K562 (cell line): ENCODE measurements around the gene ZBTB42. TPM values are rescaled to one million over a fixed set of nuclear protein-coding genes. Genes with fewer than 3 reads are reported as not detected.
A peak's percentile ranks its signal among the peaks of the same experiment; 100 is the strongest.

ENCODE experiments used
- ATAC-seq: fragments of 200-7000 bp; cut with Tn5 transposase; 3 replicates; pipeline ENCODE4 v1.9.1; 2020; ENCODE audit warnings: moderate library complexity
- BruUV-seq: library from RNA; stranded (reverse); fragments of 400-500 nt; replicated peaks from 2 replicates; lab custom pipeline; 2021; lab: Mats Ljungman, UMichigan
- CTCF ChIA-PET: fragments of 300-600 bp; formaldehyde crosslinking; extraction: SDS; loops from one replicate; lab custom pipeline; 2021; ENCODE audit warnings: low intra/inter-chr PET ratio; lab: Yijun Ruan, JAX
- POLR2A ChIA-PET: fragments of 300-600, 350-650 bp; sonication (Branson Sonifier 250); formaldehyde crosslinking; extraction: SDS; loops from one replicate; lab custom pipeline; 2021; ENCODE audit warnings: antibody characterized with exemption, inconsistent platforms; lab: Yijun Ruan, JAX
- DNase-seq, 4 experiments: peaks; one replicate each; pipeline versions ENCODE4 v3.0.0 to v3.0.0-alpha.2; 2011 to 2018; ENCODE audit warnings: low spot score in 3 of 4, mixed read lengths in 3 of 4; ENCODE audit errors: extremely low read depth in 1 of 4
- FAIRE-seq: peaks from 2 replicates; lab custom pipeline; 2011; peaks lifted over from hg19 to GRCh38; lab: Jason Lieb, UNC
- H2AFZ ChIP-seq: 2 replicates; pipeline ENCODE4 v1.6.0; 2011; ENCODE audit warnings: low read depth, low read length, control low read depth, inconsistent platforms
- H3K27ac ChIP-seq: fragments of 200-600 bp; 3 replicates; pipeline ENCODE4 v1.8.0; 2011; ENCODE audit warnings: low read depth, mild to moderate bottlenecking, control low read depth, inconsistent platforms, low read length, moderate library complexity, mixed read lengths; ENCODE audit errors: extremely low read depth
- H3K27me3 ChIP-seq, 2 experiments: fragments of 300-600 bp in 1 of 2; 2 replicates in 1 of 2; 3 replicates in 1 of 2; pipeline versions ENCODE4 v1.6.0 to v1.8.0; 2011; ENCODE audit warnings: inconsistent platforms in 2 of 2, low read length in 2 of 2, mild to moderate bottlenecking in 1 of 2, mixed read lengths in 1 of 2, moderate library complexity in 1 of 2; ENCODE audit not compliant: control insufficient read depth in 2 of 2, insufficient read depth in 2 of 2
- H3K36me3 ChIP-seq: fragments of 300-600 bp; 3 replicates; pipeline ENCODE4 v1.8.0; 2011; ENCODE audit warnings: mild to moderate bottlenecking, low read length, inconsistent platforms; ENCODE audit not compliant: control insufficient read depth, insufficient read depth
- H3K4me1 ChIP-seq, 2 experiments: fragments of 200-600 bp in 1 of 2; replicated peaks in 1 of 2; 2 replicates in 1 of 2; 3 replicates in 1 of 2; pipeline versions ENCODE4 v1.5.1 to v1.8.0; 2011; ENCODE audit warnings: inconsistent platforms in 2 of 2, low read length in 2 of 2, mild to moderate bottlenecking in 1 of 2, mixed read lengths in 1 of 2, moderate library complexity in 1 of 2; ENCODE audit not compliant: control insufficient read depth in 2 of 2, insufficient read depth in 2 of 2
- H3K4me2 ChIP-seq: 2 replicates; pipeline ENCODE4 v1.6.1; 2011; ENCODE audit warnings: low read length, control low read depth, inconsistent platforms, mixed read lengths; ENCODE audit not compliant: insufficient read depth
- H3K4me3 ChIP-seq: fragments of 200-600 bp; sonication (generic), shearing (Covaris generic); 2 replicates; pipeline ENCODE4 v1.5.1; 2016; ENCODE audit warnings: control low read depth, inconsistent platforms
- H3K79me2 ChIP-seq: fragments of 200-600 bp; 3 replicates; pipeline ENCODE4 v1.8.0; 2011; ENCODE audit warnings: low read length, inconsistent platforms; ENCODE audit not compliant: control insufficient read depth, insufficient read depth
- H3K9ac ChIP-seq, 2 experiments: 2 replicates each; pipeline versions ENCODE4 v1.6.0 to v1.6.1; 2011; ENCODE audit warnings: low read depth in 2 of 2, low read length in 2 of 2, control low read depth in 1 of 2, inconsistent platforms in 1 of 2, mild to moderate bottlenecking in 1 of 2, mixed read lengths in 1 of 2; ENCODE audit not compliant: insufficient read depth in 1 of 2
- H3K9me1 ChIP-seq: one replicate; pipeline ENCODE4 v1.6.0; 2011; ENCODE audit warnings: inconsistent platforms, mild to moderate bottlenecking, low read length, moderate library complexity; ENCODE audit not compliant: control insufficient read depth, insufficient read depth
- H3K9me3 ChIP-seq: replicated peaks from 2 replicates; pipeline ENCODE4 v1.5.1; 2011; ENCODE audit warnings: low read depth, low read length, inconsistent platforms; ENCODE audit not compliant: control insufficient read depth, insufficient read depth
- H4K20me1 ChIP-seq: replicated peaks from 2 replicates; pipeline ENCODE4 v1.6.1; 2011; ENCODE audit warnings: low read length, inconsistent platforms, mixed read lengths; ENCODE audit not compliant: control insufficient read depth, insufficient read depth
- EGR1 ChIP-seq: fragments of 450-650 bp; conservative IDR thresholded peaks from 2 replicates; pipeline ENCODE4 v1.6.1; 2017; ENCODE audit warnings: mild to moderate bottlenecking
- ELF2 ChIP-seq: fragments of 250-450 bp; sonication (Bioruptor Pico); IDR thresholded peaks from 2 replicates; pipeline ENCODE4 v1.5.0; 2021; ENCODE audit warnings: mild to moderate bottlenecking
- HDAC2 ChIP-seq: fragments of 450-650 bp; IDR thresholded peaks from 2 replicates; pipeline ENCODE4 v1.6.1; 2016; ENCODE audit warnings: mild to moderate bottlenecking
- KDM1A ChIP-seq, 2 experiments: fragments of 450-650 bp; IDR thresholded peaks; 2 replicates each; pipeline ENCODE4 v1.6.1; 2016; ENCODE audit warnings: mild to moderate bottlenecking in 2 of 2
- PHF20 ChIP-seq: fragments of 450-650 bp; IDR thresholded peaks from 2 replicates; pipeline ENCODE4 v1.6.1; 2018; ENCODE audit not compliant: partially characterized antibody
- POLR2G ChIP-seq: fragments of 200-400 bp; formaldehyde crosslinking; IDR thresholded peaks from 2 replicates; pipeline ENCODE4 v1.6.1; 2017; ENCODE audit warnings: low read depth, mild to moderate bottlenecking, antibody characterized with exemption, low read length, moderate library complexity
- RBFOX2 ChIP-seq: fragments of 200-400 bp; formaldehyde crosslinking; IDR thresholded peaks from 2 replicates; pipeline ENCODE4 v1.6.1; 2017; ENCODE audit warnings: low read depth, mild to moderate bottlenecking, low read length, moderate library complexity
- SRSF3 ChIP-seq: fragments of 200-400 bp; formaldehyde crosslinking; IDR thresholded peaks from 2 replicates; pipeline ENCODE4 v1.6.1; 2016; ENCODE audit warnings: mild to moderate bottlenecking, low read length, moderate library complexity; ENCODE audit not compliant: insufficient read depth
- ZFP1 ChIP-seq: fragments of 450-650 bp; formaldehyde crosslinking; IDR thresholded peaks from 2 replicates; pipeline ENCODE4 v1.4.0; 2020; ENCODE audit warnings: mild to moderate bottlenecking, mixed read lengths
- WGBS: fragments of 100-300 bp; shearing (Covaris generic); methylation state at CpG from one replicate; pipeline ENCODE4 v1.1.6; 2016; ENCODE audit warnings: low coverage, mixed read lengths; ENCODE audit not compliant: insufficient coverage; ENCODE audit errors: missing lambda C conversion rate; 5-methylcytosine and 5-hydroxymethylcytosine counted together
- in situ Hi-C: fragments of 300-500 bp; cut with MboI; formaldehyde crosslinking; loops from 4 replicates; pipeline ENCODE4 v1.15.0; 2018; ENCODE audit warnings: inconsistent platforms, mixed read lengths
- intact Hi-C: fragments of 100-400 bp; cut with micrococcal nuclease; formaldehyde crosslinking; loops from 2 replicates; pipeline ENCODE4 v1.14.2; 2022
- polyA plus RNA-seq, 8 experiments: library from polyadenylated mRNA; depleted of rRNA in 4 of 8; stranded (reverse) in 5 of 8; unstranded in 3 of 8; fragments of >200 nt; fragmentation: Nextera tagmentation in 2 of 8; fragmentation: Illumina TruSeq in 1 of 8; extraction: Ambion mirVana in 2 of 8; extraction: Trizol in 1 of 8; gene quantifications; 2 replicates each; pipeline versions ENCODE4 v1.2.1 to v1.2.3, GENCODE V29; 2011 to 2014; ENCODE audit warnings: inconsistent platforms in 1 of 8, missing spikeins in 1 of 8
- total RNA-seq, 7 experiments: library from RNA; depleted of rRNA in 6 of 7; stranded (reverse); fragments of >200 nt in 6 of 7; fragmentation: Illumina TruSeq in 2 of 7; extraction: Trizol in 2 of 7; gene quantifications; 2 replicates each; pipeline versions ENCODE4 v1.2.1 to v1.2.3, GENCODE V29; 2011 to 2021; ENCODE audit warnings: low replicate concordance in 1 of 7

The ZBTB42 gene
- total and polyA plus RNA-seq, 9 of the 15 experiments (the other 6 are each of a cell fraction or from before 2014, with no cell fraction given): 0.03 to 8.5 (median 2.4) TPM

GRCh38 chr14:104788161-104788818 is 12.6 kb upstream of the ZBTB42 start:
- ATAC-seq (no peak), DNase-seq (no peak)
- intact Hi-C loops: no loop called here
- Histone ChIP-seq H4K20me1 (peaks cover 6% of the 10 kb centered on the region; the same call in 1 of the 2 replicates), H3K4me2 (no peak overlapping the region)
- TF ChIP-seq RBFOX2: peak; percentile 23; the same call in 1 of the 2 replicates
- no peak for TF ChIP-seq PHF20
- TF ChIP-seq, all 486 proteins: peak for 1
- Histone ChIP-seq H2AFZ (no peak overlapping the region), H3K9ac (peak overlapping the region in 1 of 2 experiments; percentile 52; a peak in 2 of 4 replicates), H3K4me1 (peaks cover under 1 to 59% of the 10 kb centered on the region in 2 experiments; a peak in 2 of 5 replicates), H3K36me3 (peaks cover 62% of the 10 kb centered on the region; the same call in 1 of the 3 replicates), H3K27ac (no peak overlapping the region), H3K79me2 (peaks cover 33% of the 10 kb centered on the region), H3K9me3 (no peaks in the 10 kb centered on the region), H3K27me3 (no peaks in the 10 kb centered on the region), H3K4me3 (no peak overlapping the region), H3K9me1 (no peaks in the 10 kb centered on the region)
- 92% methylated on average over 7 of the region's 14 CpGs for WGBS
- POLR2A ChIA-PET: interaction anchor here (0.6 to 0.7 kb wide), 3 partner anchors 38 to 206 kb away, joined by 3 to 4 read pairs (median 3); no protein-coding TSS in a partner anchor
- no peak for FAIRE-seq
- in situ Hi-C loops: no loop called here
- no TSS peak for BruUV-seq
- CTCF ChIA-PET: no interaction called here

GRCh38 chr14:104788873-104789663 is 11.8 kb upstream of the ZBTB42 start:
- peak overlapping the region in 1 of 2 experiments; percentile 58; a peak in 2 of 4 replicates for H3K9ac ChIP-seq
- ATAC-seq: no peak
- WGBS: 87% methylated on average over 11 of the region's 39 CpGs
- H3K27ac ChIP-seq: no peak overlapping the region
- no peaks in the 10 kb centered on the region for H3K27me3 ChIP-seq
- no peak for FAIRE-seq
- POLR2A ChIA-PET: interaction anchor here (0.6 to 0.7 kb wide), 3 partner anchors 30 to 205 kb away, joined by 3 read pairs; no protein-coding TSS in a partner anchor
- no peak overlapping the region for H3K4me3 ChIP-seq
- H4K20me1 ChIP-seq: peaks cover 12% of the 10 kb centered on the region; the same call in 1 of the 2 replicates
- H3K79me2 ChIP-seq: peaks cover 41% of the 10 kb centered on the region
- BruUV-seq: no TSS peak
- H2AFZ ChIP-seq: no peak overlapping the region
- H3K36me3 ChIP-seq: peaks cover 61% of the 10 kb centered on the region; the same call in 1 of the 3 replicates
- no peak overlapping the region for H3K4me2 ChIP-seq
- no peak for DNase-seq
- no peaks in the 10 kb centered on the region for H3K9me3 ChIP-seq
- TF ChIP-seq EGR1: 0 out of 2 replicates have a peak, but pooled peaks have one; percentile 25
- TF ChIP-seq ZFP1 (CRISPR knock-in tag): no peak
- TF ChIP-seq ELF2 (CRISPR knock-in tag): no peak
- peak; percentile 50 for TF ChIP-seq POLR2G
- no peak for TF ChIP-seq HDAC2
- TF ChIP-seq KDM1A (IDR thresholded peaks at IDR 0.05): no peak
- TF ChIP-seq SRSF3: no peak
- TF ChIP-seq RBFOX2: peak; percentile 46
- no peaks in the 10 kb centered on the region for H3K9me1 ChIP-seq
- intact Hi-C loops: no loop called here
- in situ Hi-C loops: no loop called here
- peaks cover 8 to 66% of the 10 kb centered on the region in 2 experiments; a peak in 4 of 5 replicates for H3K4me1 ChIP-seq
- CTCF ChIA-PET: no interaction called here
